HepG2 (cell line): ENCODE results near the gene WSB1. TPM values are rescaled to one million over a fixed set of nuclear protein-coding genes. Genes with fewer than 3 reads are reported as not detected.
A peak's percentile ranks its signal among the peaks of the same experiment; 100 is the strongest.

ENCODE experiments used
- ATF3 ChIP-seq: sonication (generic); formaldehyde crosslinking; IDR thresholded peaks from 2 replicates; pipeline ENCODE4 v1.4.0; 2020; ENCODE audit warnings: missing genetic modification reagents
- ATRX ChIP-seq: sonication (generic); formaldehyde crosslinking; IDR thresholded peaks from 2 replicates; pipeline ENCODE4 v1.4.0; 2020; ENCODE audit warnings: missing genetic modification reagents, borderline replicate concordance
- CEBPG ChIP-seq: IDR thresholded peaks from 2 replicates; pipeline ENCODE4 v1.6.1; 2016
- GTF3A ChIP-seq: sonication (generic); formaldehyde crosslinking; conservative IDR thresholded peaks from 2 replicates; pipeline ENCODE4 v1.4.0; 2020; ENCODE audit warnings: mild to moderate bottlenecking, missing genetic modification reagents
- HDAC1 ChIP-seq: sonication (generic); formaldehyde crosslinking; IDR thresholded peaks from 2 replicates; pipeline ENCODE4 v1.5.1; 2020; ENCODE audit warnings: mild to moderate bottlenecking, missing genetic modification reagents
- HOMEZ ChIP-seq: IDR thresholded peaks from 2 replicates; pipeline ENCODE4 v1.6.1; 2016; ENCODE audit warnings: low read depth
- HOXD1 ChIP-seq: sonication (generic); formaldehyde crosslinking; IDR thresholded peaks from 2 replicates; pipeline ENCODE4 v1.5.0; 2020; ENCODE audit warnings: missing genetic modification reagents
- KDM1A ChIP-seq: IDR thresholded peaks from 2 replicates; pipeline ENCODE4 v1.6.1; 2016; ENCODE audit warnings: missing compliant biosample characterization
- KLF9 ChIP-seq: IDR thresholded peaks from 2 replicates; pipeline ENCODE4 v1.6.1; 2016; ENCODE audit warnings: low read depth
- MAX ChIP-seq: IDR thresholded peaks from 2 replicates; pipeline ENCODE4 v1.6.1; 2012; ENCODE audit warnings: inconsistent platforms
- MTA1 ChIP-seq: sonication (generic); formaldehyde crosslinking; IDR thresholded peaks from 2 replicates; pipeline ENCODE4 v1.4.0; 2020; ENCODE audit warnings: missing genetic modification reagents, mild to moderate bottlenecking, borderline replicate concordance
- MTF1 ChIP-seq: sonication (generic); formaldehyde crosslinking; IDR thresholded peaks from 2 replicates; pipeline ENCODE4 v1.5.0; 2020; ENCODE audit warnings: missing genetic modification reagents
- MXD1 ChIP-seq: sonication (generic); formaldehyde crosslinking; IDR thresholded peaks from 2 replicates; pipeline ENCODE4 v1.4.0; 2020; ENCODE audit warnings: mild to moderate bottlenecking, missing genetic modification reagents
- MXD4 ChIP-seq: IDR thresholded peaks from 2 replicates; pipeline ENCODE4 v1.6.1; 2016; ENCODE audit warnings: mild to moderate bottlenecking, missing biosample characterization, missing genetic modification reagents
- NFE2 ChIP-seq: sonication (generic); formaldehyde crosslinking; IDR thresholded peaks from 2 replicates; pipeline ENCODE4 v1.4.0; 2020; ENCODE audit warnings: missing genetic modification reagents
- SAFB2 ChIP-seq: sonication (generic); formaldehyde crosslinking; IDR thresholded peaks from 2 replicates; pipeline ENCODE4 v1.5.1; 2020; ENCODE audit warnings: missing genetic modification reagents, low read depth, mild to moderate bottlenecking, borderline replicate concordance
- SOX13 ChIP-seq, 3 experiments: fragments of 450-650 bp in 1 of 3; sonication (generic) in 1 of 3; formaldehyde crosslinking in 1 of 3; IDR thresholded peaks in 2 of 3; conservative IDR thresholded peaks in 1 of 3; 2 replicates each; pipeline versions ENCODE4 v1.5.0 to v1.6.1; 2016 to 2020; ENCODE audit warnings: antibody characterized with exemption in 1 of 3, mild to moderate bottlenecking in 1 of 3, missing compliant biosample characterization in 1 of 3, missing genetic modification reagents in 1 of 3, moderate library complexity in 1 of 3
- THAP11 ChIP-seq: IDR thresholded peaks from 2 replicates; pipeline ENCODE4 v1.6.1; 2016; ENCODE audit warnings: missing biosample characterization, missing genetic modification reagents
- ZNF543 ChIP-seq: sonication (generic); formaldehyde crosslinking; IDR thresholded peaks from 2 replicates; pipeline ENCODE4 v1.4.0; 2020; ENCODE audit warnings: mild to moderate bottlenecking, missing genetic modification reagents
- ZNF549 ChIP-seq: sonication (generic); formaldehyde crosslinking; IDR thresholded peaks from 2 replicates; pipeline ENCODE4 v1.5.0; 2020; ENCODE audit warnings: missing genetic modification reagents
- ZSCAN20 ChIP-seq: sonication (generic); formaldehyde crosslinking; IDR thresholded peaks from 2 replicates; pipeline ENCODE4 v1.4.0; 2020; ENCODE audit warnings: missing genetic modification reagents, mild to moderate bottlenecking, borderline replicate concordance
- polyA plus RNA-seq, 8 experiments: library from polyadenylated mRNA; depleted of rRNA in 3 of 8; stranded (reverse) in 7 of 8; unstranded in 1 of 8; fragments of >200 nt; fragmentation: Illumina TruSeq in 4 of 8; extraction: Trizol in 4 of 8; gene quantifications; 2 replicates each; pipeline versions ENCODE4 v1.2.1 to v1.2.3, GENCODE V29; 2011 to 2016; ENCODE audit warnings: low read depth in 4 of 8, missing spikeins in 1 of 8, mixed read lengths in 1 of 8; ENCODE audit not compliant: insufficient read depth in 1 of 8
- total RNA-seq, 5 experiments: library from RNA; depleted of rRNA; stranded (reverse); fragments of >200 nt; fragmentation: Illumina TruSeq; extraction: Trizol; gene quantifications; 2 replicates each; pipeline ENCODE4 v1.2.3, GENCODE V29; 2016; ENCODE audit warnings: low read depth in 1 of 5

Gene WSB1
- total and polyA plus RNA-seq, 2 of the 13 experiments (the other 11 are each of a cell fraction or from before 2014, with no cell fraction given) = 81.3 to 294 TPM

- no peak for TF ChIP-seq KDM1A
- TF ChIP-seq MXD4 (CRISPR knock-in tag) = no peak
- no peak for TF ChIP-seq MXD1
- TF ChIP-seq KLF9 (CRISPR knock-in tag) = no peak
- no peak for TF ChIP-seq ZNF543 (CRISPR knock-in tag)
- TF ChIP-seq CEBPG (CRISPR knock-in tag) = peak; percentile 53
- TF ChIP-seq ZNF549 = no peak
- TF ChIP-seq ATRX (CRISPR knock-in tag) = no peak
- no peak for TF ChIP-seq SOX13 (IDR thresholded peaks at IDR 0.05)
- peak in 1 of 2 experiments; percentile 29; a peak in 1 of 4 replicates for TF ChIP-seq SOX13 (CRISPR knock-in tag; conservative IDR thresholded peaks at IDR 0.05 in 1 of 2, IDR thresholded peaks at IDR 0.05 in 1 of 2)
- no peak for TF ChIP-seq ATF3
- no peak for TF ChIP-seq HDAC1
- no peak for TF ChIP-seq MTF1
- TF ChIP-seq GTF3A (CRISPR knock-in tag) = no peak
- no peak for TF ChIP-seq MTA1 (CRISPR knock-in tag)
- TF ChIP-seq ZSCAN20 (CRISPR knock-in tag) = no peak
- no peak for TF ChIP-seq NFE2 (CRISPR knock-in tag)
- TF ChIP-seq MAX = no peak
- peak; percentile 92 for TF ChIP-seq THAP11 (CRISPR knock-in tag)
- no peak for TF ChIP-seq HOMEZ (CRISPR knock-in tag)
- TF ChIP-seq HOXD1 (CRISPR knock-in tag) = no peak
- TF ChIP-seq SAFB2 = no peak
These were observed 17.2 kb upstream of the WSB1 start (continued) for GRCh38 chr17:27276653-27277156.
